GM19238 (cell line): ENCODE results near the gene ERP27.

Experiments used
- DNase-seq: peaks from one replicate; pipeline ENCODE4 v3.0.0; 2011; ENCODE audit warnings: low spot score; ENCODE audit not compliant: insufficient read length

ERP27 gene

DNA sequence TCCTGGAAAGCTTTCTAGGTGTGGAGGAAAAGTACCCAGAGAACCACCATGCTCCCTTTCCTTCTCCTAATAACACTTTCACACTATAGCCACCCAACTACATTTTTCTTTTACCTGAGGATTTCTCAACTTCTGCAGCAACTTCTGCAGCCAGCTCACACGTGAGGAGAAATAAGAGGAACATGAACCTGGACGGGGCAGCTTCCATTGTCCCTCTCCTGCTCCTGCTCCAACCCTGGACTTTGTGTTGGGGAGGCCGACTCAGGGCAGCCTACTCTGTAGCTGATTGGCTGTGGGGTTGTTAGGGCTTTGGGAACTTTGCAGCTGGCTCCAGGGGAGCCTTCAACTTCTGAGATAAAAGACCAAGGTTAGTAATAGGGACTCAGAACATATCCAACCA, at the start of gene ERP27:
TSS of gene ERP27 (minus strand) at position 237 of the 400 bp plus-strand sequence. CDS start at position 208, 29 bp downstream.
- DNase-seq = no peak

DNA sequence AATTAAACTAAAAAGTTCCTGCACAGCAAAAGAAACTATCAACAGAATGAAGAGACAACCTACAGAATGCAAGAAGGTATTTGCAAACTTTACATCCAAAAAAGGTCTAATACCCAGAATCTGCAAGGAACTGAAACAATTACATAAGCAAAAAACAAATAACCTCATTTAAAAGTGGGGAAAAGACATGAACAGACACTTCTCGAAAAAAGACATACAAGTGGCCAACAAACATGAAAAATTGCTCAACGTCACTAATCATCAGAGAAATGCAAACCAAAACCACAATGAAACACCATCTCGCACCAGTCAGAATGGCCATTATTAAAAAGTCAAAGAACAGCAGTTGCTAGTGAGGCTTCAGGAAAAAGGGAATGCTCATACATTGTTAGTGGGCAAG, 49.7 kb upstream of the ERP27 start:
- no peak for DNase-seq

DNA sequence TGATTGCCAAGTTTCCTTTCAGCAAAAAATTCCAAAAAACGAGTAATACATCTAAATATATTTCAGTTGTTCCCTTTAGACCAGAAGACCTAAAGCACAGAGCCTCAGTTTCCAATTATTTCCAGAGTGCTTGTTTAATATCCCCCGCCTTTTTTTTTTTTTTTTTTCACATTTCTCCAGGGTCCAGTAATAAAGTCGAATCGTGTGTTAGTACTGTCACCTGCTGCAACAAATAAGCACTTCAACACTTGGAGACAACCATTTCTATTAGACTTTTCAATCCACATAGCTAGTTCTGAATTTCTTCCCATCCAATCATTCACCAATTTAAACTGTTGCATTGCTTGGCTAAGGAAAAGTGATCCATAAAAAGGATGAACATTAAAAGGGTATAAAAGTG, 48.1 kb upstream of the ERP27 start:
- no peak for DNase-seq

DNA sequence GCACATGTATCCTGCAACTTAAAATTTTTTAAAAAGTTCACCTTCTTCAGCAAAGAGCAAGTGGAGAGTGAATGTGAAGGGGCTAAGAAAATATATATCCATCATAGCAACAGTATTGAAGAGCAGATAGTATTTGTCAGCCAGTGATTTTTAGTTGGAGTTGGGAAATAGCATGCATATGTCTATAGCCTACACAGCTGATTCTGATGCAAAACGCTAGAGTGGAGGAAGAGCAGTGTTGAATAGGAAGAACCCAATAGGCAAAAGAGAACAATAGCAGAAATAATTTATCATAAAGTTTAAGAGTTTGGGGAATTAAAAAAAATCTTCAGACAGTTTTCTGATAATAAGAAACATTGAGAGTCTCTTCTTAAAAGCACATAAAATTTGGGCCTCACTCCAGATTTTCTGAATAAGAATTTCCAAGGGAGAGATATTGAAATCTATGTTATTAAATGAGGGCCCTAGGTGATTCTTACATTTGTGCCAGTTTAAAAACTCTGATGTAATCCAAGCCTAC, 46.5 kb upstream of the ERP27 start:
- no peak for DNase-seq

DNA sequence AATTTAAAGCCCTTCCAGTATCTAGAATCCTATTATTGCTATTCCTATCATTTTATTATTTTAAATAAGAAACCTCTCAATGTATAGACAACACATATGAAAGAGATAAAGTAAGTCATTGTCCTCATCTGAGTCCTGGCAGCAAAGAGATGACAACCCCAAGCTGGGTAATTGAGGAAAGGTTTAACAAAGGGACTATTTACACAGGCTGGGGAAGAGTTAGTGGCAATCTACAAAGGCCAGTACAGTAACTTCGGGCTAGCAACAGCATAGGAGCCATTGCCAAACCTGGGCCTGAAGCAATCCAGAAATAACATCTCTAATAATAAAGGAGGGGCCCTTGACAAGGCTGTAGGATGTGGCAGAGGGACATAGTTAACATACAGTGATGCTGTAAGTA, 45.7 kb upstream of the ERP27 start:
- no peak for DNase-seq

DNA sequence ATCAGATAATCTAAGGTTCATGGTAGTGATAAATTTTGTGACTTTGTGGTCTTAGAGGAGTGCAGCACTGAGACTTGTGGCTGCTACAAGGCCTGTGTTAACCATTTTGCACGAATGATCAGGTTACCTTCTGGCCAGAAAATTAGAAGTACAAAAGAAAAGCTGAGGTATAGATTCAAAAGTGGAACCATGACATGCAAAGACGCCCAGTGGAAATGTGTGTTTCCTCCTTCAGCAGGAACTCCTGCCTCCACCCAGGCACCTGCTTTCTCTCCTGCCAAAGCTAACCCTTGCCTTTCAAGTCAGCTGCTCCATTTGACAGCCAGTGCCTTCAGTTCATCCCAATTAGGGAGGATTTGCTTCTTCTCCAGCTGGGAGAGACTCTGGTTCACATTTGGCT, 44.7 kb upstream of the ERP27 start:
- no peak for DNase-seq

DNA sequence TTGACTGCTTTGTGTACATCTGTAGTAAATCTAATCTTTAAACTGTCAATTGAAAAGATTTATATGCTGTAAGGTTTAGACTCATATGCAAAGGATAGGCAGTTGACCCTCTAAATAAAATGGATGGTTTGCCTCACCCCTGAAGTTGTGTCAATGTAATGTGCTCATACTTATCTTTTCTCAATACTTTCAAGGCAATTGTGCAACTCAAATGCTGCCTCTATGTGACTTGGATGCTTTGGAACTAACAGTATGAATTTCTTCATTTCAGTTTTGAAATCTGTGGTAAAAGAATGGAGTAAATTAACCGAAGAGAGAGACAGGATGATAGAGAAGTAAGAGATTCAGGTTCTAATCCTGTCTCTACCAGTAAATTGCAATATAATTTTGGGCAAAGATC, 44.2 kb upstream of the ERP27 start:
- DNase-seq = no peak

DNA sequence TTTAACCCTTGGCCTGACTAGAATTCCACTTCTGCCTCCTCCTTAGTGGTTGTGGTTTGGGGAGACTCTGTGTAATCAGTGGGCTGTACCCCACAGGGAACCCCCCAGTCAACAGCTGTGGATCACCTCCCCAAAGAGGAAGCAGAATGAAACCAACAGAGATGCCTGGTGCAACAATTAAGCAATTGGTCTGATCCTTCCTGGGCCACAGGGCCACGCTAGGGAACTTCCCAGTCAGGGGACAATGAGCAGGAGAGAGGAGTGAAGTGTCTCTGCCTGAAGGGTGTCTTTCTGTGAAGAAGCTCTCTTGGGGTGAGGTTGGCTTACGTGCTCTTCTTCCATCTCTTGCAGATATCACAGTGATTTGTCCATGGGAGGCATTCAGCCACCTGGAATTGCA, 42.7 kb upstream of the ERP27 start:
- DNase-seq = no peak

DNA sequence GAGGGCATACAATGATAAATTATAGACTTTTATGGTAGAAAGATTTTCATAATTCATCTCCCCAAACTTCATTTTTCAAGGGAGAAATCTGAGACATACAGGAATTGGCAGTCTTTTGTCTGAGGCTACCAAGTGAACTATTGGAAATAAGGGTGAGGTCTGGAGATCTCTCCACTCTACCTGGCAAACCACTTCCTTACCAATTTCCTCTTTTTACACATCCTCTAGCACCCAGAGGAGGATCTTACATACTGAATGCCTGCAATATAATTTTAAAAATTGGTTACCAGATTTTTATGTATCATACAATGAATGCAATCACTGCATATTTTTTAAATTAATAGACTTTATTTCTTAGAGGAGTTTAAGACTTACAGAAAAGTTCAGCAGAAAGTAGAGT, 41.1 kb upstream of the ERP27 start:
- no peak for DNase-seq

DNA sequence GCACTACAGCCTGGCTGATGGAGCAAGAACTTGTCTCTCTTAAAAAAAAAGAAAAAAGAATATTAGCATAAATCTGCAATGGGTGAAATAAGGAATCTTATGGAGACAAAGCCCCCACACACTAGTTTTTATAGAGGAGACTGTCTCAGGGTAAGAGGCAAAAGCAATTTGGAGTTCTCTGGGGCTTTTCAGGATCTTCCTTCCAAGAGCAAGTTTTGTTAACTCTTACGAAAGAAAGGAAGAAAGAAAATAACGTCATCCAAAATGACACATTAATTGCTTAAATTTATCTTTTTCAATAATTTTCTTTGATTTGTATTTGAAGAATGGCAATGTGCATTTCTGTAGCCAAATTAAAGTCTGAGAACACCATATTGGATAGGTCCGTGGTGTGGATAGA, 38.3 kb upstream of the ERP27 start:
- no peak for DNase-seq

DNA sequence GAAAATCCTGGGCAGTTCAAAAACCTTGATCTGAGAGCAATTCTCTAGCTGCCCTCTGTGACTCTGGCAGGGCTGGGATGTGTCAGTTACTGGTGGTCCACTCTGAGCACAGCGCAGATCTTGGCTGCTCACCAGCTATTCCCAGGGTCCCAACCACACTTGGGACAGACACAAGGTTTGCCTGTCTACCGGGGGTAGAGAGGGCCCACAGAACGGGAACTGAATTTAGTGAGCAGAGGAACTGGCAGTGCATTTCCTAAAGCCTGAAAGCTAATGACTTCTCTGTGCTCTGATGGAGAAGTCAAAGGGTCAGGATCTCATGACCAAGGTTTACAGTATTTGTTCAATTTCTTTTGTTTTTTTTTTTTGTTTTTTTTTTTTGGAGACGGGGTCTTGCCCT, 37.1 kb upstream of the ERP27 start:
- no peak for DNase-seq

DNA sequence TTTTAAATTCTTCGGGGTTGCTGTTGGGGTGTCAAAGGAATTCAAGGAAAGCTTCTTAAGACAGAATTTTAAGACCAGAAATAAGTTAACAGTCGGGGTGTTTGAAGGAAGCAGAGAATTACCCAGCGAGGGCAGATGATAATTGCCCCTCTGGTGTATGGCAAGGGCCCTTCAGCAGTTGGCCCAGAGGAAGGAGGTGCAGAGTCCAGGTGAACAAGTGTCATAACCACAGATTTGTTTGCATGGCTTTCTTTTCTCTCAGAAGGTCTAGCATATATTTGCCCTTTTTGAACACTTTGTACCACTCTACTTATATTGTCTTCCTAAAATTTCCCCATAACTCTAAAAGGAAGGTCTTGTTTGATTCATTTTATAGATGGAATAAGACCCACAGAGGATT, 36.3 kb upstream of the ERP27 start:
- no peak for DNase-seq

DNA sequence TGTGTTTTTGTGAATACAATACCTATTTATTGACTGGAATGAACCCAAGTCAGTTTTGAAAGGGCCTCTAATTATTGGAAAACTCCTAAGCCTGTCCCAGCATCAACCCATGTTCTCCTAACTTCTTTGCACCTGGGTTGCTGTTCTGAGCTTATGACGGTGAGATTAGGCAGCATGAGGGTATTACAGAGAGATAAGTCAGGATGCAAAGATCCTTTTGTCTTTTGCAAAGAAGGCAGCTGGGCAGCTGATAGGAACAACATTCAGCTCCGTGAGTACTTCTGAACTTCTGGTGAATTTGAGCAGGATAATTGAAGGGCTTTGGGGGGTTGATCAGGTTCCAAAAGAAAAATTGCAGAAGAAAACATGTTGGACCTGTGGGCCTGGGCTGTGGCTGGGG, 34.5 kb upstream of the ERP27 start, which contains the start of gene PDE6H:
TSS of gene PDE6H (plus strand) at position 227 of the 400 bp plus-strand sequence. CDS start 4,971 bp downstream, outside the sequence.
- DNase-seq = no peak

DNA sequence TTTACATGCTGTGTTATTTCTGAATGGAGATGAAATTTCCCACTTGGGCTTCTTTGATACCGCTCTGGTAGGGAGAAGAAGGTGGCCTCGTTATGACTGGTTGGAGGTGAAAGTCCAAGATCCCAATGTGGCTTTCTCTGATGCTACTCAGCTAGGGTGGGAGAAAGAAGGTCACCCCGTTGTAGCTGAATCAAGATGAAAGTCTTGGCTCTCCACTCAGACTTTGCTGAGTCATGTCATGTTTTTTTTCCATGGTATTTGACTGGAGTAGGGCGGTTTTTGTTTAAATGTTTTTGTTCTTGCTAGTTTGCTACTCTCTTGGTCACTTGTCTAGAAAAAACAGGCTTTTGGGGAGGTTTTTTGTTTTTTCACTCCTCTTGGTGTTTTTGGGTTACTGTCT, 32.1 kb upstream of the ERP27 start:
- DNase-seq = no peak

DNA sequence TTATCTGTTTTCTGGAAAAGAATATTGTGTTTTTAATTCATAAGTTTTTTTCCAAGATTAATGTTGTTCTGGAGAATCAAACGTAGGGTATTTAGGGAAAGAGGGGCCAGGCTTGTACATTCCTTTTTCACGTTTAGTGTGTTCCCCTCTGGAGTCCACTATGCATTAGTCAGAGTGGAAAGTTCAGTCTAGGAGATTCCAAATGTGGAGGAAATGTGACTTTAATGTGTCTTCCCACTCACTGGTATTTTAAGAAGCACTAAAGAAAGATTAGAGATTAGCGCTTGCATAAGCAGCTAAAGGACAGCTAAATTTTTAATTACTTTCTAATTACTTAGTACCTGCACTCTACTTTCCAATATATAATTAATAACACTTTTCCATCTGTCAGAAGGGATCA, 30.1 kb upstream of the ERP27 start:
- no peak for DNase-seq

DNA sequence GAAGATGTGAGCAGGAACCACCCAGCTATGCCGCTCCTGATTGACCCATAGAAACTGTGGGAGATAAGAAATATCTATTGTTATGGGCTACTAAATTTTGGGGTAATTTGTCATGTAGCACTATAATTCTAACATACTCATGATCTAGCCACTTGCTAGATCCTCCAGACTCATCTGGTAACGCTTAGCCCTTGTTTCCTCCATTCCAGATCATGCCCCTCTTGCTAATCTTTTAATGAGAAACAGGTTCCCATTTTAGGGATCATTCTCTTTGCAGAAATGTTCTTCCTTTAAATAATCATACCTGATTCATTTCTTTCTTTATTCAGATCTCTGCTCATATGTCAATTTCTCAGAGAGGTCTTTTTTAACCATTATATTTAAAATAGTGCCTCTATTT, 26.9 kb upstream of the ERP27 start:
- no peak for DNase-seq

DNA sequence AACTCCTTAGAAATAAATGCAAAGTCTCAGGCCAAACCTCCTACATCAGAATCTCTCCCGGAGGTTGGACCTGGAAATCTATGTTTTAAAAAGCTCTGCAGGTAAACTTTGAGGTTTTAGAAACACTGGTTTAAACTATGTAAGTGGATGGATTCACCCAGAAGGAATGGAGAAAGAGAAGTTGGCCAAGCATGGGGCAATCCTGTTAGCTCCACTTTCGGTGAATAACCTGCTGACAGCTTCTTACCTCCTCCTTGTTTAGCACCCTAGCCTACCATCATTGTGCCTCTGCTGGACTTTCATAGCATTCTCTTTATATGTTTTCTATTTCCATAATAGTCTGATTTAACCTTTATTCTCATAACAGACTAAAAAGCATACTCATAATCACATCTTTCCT, 26.1 kb upstream of the ERP27 start:
- no peak for DNase-seq

DNA sequence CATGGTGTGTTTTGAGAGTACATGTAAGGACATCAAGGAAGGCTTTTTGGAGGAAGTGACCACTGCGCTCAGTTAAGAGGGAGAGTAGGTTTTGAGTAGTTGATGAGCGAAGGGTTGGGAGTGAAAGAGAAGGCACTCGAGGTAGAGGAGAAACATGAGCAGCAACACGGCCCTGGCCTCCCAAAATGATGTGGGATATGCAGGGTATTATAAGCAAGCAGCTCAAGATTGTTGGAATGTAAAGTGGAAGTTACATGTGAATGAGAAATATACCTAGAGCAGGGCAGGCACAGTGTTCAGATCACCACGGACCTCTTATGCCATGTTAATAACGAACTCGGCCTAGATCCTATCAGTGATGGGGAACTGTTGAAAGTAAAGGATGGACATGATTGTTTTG, 25.2 kb upstream of the ERP27 start:
- DNase-seq = no peak

DNA sequence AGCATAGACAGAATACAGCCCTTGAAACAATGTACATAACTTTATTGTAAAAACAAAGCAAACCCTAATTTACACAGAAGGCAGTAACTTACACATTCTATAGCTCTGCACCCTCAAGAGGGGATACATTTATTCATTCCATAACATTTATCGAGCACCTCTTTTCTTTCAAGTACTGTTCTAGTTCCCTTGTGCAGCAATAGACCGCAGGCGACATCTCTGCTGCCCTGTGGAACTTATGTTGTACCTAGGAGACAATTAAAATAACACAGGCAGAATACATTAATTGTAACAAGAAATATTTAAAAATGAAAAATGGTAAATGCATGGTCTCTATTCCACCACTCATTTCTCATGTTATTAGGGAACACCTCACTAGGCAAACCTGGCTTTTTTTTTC, 24.5 kb upstream of the ERP27 start:
- DNase-seq = no peak

DNA sequence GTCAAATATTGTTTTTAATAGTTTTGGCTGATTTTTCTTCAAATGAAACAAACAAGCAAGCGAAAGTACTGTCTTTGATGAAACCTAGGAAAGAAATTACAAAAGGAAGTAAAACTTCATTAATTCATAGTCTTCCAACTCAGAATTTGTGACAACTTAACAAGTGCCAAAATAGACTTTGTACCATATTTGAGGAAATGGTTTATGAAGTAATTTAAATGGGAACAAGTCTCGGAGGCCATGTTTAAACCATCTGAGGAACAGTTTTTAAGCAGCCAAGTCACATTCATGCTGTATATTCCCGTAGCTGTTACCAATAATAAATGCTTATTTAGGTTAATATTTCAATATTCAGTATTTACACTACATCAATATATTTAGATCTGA, 23.8 kb upstream of the ERP27 start:
- DNase-seq = no peak

DNA sequence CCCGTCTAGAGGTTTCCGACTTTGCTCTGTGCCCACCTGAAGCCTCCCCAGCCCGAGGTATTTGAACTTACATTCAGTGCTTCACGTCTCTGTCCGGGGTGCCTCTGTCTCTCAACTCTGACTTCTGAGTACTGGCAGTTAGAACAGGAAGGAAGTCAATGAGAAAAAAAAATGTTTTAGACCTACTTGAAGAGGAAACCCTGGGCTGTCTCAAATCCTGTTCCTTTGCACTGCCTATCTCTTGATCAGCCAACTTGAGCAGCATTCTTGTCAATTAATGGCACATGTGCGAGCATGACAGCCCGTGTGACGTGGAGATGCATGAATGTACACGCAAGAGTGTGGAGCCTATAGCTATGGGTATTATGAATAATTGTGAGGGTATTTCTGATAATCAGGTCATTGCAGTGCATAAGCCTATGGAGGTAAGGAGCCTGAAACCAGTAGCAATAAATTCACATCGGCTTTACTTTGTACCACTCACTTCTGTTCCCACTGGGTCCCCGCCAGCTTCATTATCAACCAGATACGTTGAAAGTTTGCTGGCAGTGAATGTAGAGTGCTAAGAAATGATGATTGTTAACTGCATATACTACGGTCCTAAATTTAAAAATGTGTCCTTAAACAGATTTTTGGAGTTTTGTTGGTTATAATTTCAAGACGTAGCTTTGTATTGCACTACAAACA, 23.3 kb upstream of the ERP27 start, which contains the start of gene ARHGDIB:
TSS of gene ARHGDIB (minus strand) at position 136 of the 687 bp plus-strand sequence. CDS start 10,889 bp downstream, outside the sequence.
- no peak for DNase-seq

DNA sequence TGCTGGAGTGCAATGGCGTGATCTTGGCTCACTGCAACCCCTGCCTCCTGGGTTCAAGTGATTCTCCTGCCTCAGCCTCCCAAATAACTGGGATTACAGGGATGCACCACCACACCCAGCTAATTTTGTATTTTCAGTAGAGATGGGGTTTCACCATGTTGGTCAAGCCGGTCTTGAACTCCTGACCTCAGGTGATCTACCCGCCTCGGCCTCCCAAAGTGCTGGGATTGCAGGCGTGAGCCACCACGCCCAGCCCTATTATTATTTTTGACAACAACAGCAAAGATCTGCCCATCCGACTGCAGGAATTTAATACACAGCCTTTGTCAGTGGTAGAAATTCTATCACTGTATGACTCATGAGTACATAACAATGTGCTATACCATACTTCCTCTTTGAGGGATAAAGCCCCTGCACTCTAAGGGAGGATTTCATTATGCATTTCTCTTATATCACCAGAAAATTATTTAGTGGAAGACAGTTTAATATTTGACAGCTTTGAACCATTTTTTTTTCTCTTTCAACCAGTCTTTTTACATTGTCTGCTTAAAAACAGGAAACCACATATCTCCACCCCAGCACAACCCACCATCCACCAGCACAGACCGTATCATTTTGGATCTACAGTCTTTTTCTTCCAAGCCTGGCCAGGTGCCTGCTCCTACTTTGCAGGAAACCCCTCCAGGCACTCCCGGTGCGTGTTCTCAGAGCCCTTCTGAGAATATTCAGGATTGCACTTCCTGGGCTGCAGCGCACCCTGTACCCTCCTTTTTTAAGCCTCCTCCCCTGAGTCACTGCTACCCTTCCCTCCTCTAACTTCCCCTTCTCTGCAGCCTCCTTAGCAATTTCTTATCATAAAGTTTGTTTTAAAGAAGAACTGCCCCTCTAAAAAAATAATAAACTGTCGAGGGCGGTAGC, 22.5 kb upstream of the ERP27 start:
- no peak for DNase-seq
